HCEC 1CT (cell line): ENCODE measurements around the gene RNF214.
"Not testable (repeated sequence)": the region's sequence is repeated elsewhere in the genome, so short reads cannot be mapped to it uniquely, and the experiment has no call there.

ENCODE experiments used
- DNase-seq: peaks from one replicate; pipeline ENCODE4 v3.0.0-alpha.2; 2017

Gene RNF214

DNA sequence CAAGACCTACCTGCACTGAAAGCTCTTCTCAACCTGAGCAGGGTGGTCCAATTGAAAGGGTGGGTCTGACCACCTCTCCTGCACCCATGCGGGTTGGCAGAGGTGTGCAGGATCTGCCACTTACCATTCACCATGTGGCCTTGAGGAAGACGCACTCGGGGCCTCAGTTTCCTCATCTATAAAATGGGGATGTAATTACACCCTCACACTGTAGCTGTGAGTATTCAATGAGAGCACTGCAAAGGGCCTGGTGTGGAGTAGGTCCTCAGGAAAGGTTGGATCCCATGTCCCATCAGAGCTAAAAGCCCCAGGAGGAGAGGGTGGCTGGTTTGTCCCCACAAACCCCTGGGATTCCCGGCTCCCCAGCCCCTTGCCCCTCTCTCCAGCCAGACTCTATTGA, 33.9 kb upstream of the RNF214 start:
- DNase-seq, result no peak

DNA sequence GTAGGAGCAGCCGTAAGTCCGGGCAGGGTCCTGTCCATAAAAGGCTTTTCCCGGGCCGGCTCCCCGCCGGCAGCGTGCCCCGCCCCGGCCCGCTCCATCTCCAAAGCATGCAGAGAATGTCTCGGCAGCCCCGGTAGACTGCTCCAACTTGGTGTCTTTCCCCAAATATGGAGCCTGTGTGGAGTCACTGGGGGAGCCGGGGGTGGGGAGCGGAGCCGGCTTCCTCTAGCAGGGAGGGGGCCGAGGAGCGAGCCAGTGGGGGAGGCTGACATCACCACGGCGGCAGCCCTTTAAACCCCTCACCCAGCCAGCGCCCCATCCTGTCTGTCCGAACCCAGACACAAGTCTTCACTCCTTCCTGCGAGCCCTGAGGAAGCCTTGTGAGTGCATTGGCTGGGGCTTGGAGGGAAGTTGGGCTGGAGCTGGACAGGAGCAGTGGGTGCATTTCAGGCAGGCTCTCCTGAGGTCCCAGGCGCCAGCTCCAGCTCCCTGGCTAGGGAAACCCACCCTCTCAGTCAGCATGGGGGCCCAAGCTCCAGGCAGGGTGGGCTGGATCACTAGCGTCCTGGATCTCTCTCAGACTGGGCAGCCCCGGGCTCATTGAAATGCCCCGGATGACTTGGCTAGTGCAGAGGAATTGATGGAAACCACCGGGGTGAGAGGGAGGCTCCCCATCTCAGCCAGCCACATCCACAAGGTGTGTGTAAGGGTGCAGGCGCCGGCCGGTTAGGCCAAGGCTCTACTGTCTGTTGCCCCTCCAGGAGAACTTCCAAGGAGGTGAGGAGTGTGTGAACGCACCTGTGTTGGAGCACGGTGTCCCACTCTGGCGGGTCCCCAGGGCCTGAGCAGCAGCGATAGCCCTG, 33.2 kb upstream of the RNF214 start, which contains the start of gene TAGLN:
Gene TAGLN, plus strand, starts transcription at position 318 of the 863 bp plus-strand sequence. CDS start 3,644 bp downstream, outside the sequence.
- DNase-seq, result peak; percentile 93

- DNase-seq, result no peak
Measured at GRCh38 chr11:117199916-117200812, 32.3 kb upstream of the RNF214 start.

DNA sequence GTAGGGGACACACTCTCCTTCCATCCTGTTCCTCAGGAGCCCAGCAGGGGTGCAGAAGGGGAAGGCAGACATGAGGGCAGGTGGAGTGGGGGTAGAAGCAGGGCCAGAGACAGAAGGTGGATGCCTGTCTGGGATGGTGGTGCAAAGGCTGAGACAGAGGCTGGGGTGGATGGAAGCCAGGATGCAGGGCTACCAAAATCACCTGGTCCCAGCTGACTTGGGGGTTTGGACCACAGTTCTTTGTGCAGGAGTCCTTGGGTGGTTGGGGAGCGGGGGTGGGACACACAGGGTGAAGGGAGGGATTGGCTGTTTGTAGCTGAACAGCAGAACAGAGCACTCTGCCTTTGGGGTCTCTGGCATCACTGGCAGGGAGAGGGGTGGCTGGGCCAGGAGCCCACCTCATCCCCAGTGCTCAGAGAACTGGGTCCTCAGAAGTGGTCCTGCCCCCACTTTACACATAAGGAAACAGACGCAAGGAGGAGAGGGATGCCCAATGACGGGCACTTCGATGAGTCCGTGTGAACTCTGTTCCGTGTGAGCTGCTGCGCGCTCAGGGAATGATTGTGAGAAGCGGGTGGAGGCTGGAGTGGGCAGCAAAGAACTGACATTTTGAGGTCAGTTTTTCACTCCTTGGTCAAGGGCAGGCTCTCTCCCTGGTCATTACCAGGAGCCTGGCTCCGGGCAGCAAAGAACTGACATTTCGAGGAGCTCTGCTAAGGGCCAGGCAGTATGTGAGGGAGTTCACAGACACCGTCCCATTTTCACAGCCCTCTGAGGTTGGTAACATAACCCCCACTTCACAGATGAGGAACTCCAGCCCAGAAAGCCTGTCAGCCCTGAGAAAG, 31.4 kb upstream of the RNF214 start:
- DNase-seq, result no peak

GRCh38 chr11:117201658-117202305, 30.7 kb upstream of the RNF214 start:
- no peak for DNase-seq

DNA sequence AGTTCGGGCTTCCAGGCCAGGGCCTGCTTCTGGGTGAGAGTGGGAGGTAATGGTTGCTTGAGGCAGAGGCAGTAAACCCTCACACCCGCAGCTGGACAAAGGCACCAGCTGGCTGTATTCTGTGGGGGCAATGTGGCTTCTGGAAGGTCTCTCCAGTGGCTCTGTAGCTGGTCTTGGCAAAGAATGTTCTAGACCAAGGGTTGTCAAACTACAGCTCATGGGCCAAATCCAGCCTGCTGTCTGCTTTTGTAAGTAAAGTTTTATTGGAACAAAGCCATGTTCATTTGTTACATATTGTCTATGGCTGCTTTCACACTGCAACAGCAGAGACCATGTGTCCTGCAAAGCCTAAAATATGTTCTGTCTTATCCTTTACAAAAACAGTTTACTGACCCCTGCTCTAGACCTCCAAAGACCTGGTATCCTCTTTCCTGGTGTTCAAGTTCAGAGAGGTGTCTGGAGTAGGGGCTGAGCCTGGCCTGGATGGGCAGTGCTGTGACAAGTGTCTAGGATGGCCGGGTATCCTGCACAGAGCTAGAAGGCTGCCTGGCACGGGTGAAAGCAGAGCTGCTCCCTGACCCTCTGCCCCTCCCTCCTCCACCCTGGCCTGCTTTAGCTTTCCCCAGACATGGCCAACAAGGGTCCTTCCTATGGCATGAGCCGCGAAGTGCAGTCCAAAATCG, 29.9 kb upstream of the RNF214 start:
- no peak for DNase-seq

DNA sequence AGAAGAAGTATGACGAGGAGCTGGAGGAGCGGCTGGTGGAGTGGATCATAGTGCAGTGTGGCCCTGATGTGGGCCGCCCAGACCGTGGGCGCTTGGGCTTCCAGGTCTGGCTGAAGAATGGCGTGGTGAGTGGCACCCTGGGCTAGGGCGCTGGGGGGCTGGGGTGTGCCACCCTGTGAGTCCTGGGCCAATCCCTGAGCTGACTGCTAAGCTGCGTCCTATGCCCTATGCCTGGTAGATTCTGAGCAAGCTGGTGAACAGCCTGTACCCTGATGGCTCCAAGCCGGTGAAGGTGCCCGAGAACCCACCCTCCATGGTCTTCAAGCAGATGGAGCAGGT, 29.4 kb upstream of the RNF214 start:
- DNase-seq, result no peak

GRCh38 chr11:117204283-117205080, 28.0 kb upstream of the RNF214 start:
- no peak for DNase-seq

GRCh38 chr11:117205211-117205818, 27.2 kb upstream of the RNF214 start:
- no peak for DNase-seq

DNA sequence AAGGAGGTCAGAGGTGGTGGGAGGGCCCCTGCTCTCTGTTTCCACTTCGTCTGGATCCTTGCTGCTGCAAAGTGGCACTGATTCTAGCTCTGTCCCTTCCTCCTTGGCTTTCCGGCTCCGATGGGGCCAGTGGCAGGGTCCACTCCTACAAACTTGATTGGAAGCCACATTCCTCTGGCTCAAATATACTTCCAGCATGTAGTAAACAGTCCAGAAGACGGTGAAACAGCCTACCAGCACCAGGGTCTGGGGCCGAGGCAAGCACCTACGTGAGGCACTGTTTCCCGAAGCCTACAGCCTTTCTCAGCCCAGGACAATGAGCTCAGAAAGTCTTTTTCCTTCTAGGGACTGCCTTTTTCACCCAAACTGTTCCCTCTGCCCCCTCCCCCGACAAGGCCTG, 26.4 kb upstream of the RNF214 start:
- DNase-seq, result not testable (repeated sequence)

- not testable (repeated sequence) for DNase-seq
Measured at GRCh38 chr11:117206859-117207258, 25.6 kb upstream of the RNF214 start.

DNA sequence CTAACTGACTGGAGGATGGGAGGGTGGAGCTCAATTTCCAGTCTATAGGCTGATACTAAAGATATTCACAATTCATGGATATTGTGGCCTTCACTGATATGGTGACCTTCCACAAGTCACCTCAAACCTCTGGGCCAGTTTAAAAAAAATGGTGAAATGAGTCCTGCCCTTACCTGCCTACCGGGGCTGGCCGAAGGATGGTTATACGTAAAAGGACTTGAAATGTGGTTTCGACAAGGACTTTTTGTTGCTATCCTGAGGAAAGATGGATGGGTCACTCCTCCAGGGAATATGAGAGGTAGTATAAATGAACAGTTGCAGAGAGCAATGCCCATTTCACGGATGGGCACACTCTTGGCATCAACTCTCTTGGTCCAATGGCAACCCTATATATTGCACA, 25.0 kb upstream of the RNF214 start:
- DNase-seq, result not testable (repeated sequence)

GRCh38 chr11:117208710-117209109, 23.8 kb upstream of the RNF214 start:
- not testable (repeated sequence) for DNase-seq

- not testable (repeated sequence) for DNase-seq
Measured at GRCh38 chr11:117209351-117210125, 22.9 kb upstream of the RNF214 start.

GRCh38 chr11:117210620-117211019, 21.9 kb upstream of the RNF214 start:
- DNase-seq, result no peak

GRCh38 chr11:117212697-117213355, 19.6 kb upstream of the RNF214 start:
- DNase-seq, result no peak

- DNase-seq, result no peak
Measured at GRCh38 chr11:117214404-117215110, 17.9 kb upstream of the RNF214 start.
